Esophagus muscularis mucosa (tissue), 4 donors: Measurements from ENCODE around the gene CALHM2. TPM values are rescaled to one million over a fixed set of nuclear protein-coding genes. Genes with fewer than 3 reads are reported as not detected.

ENCODE experiments used
- DNase-seq: peaks from one replicate; pipeline ENCODE4 v3.0.0-alpha.2; 2017; ENCODE audit errors: extremely low spot score
- H3K27ac ChIP-seq, 4 donors: fragments of 200-600 bp; sonication (generic); replicated peaks in 1 of 4; 1 replicate in 3 of 4; 2 replicates in 1 of 4; pipeline ENCODE4 v1.5.1; 2016 to 2019; ENCODE audit warnings: mild to moderate bottlenecking in 1 of 4
- H3K27me3 ChIP-seq, 4 donors: fragments of 200-600 bp; sonication (generic); one replicate each; pipeline versions ENCODE4 v1.5.1 to v1.6.0; 2016 to 2019
- H3K36me3 ChIP-seq, 4 donors: fragments of 200-600 bp; sonication (generic); one replicate each; pipeline ENCODE4 v1.5.1; 2016 to 2019
- H3K4me1 ChIP-seq, 4 donors: fragments of 200-600 bp; sonication (generic); one replicate each; pipeline ENCODE4 v1.5.1; 2016 to 2019
- H3K4me3 ChIP-seq, 4 donors: fragments of 200-600 bp; sonication (generic); 1 replicate in 2 of 4; 2 replicates in 2 of 4; pipeline ENCODE4 v1.5.1; 2016 to 2019; ENCODE audit warnings: mild to moderate bottlenecking in 4 of 4, moderate library complexity in 1 of 4
- H3K9me3 ChIP-seq, 4 donors: fragments of 200-600 bp; sonication (generic); 1 replicate in 3 of 4; 2 replicates in 1 of 4; pipeline ENCODE4 v1.5.1; 2016 to 2019
- CTCF ChIP-seq, 3 experiments: fragments of 200-600 bp in 2 of 3; fragments of 450-650 bp in 1 of 3; sonication (generic) in 2 of 3; IDR thresholded peaks; one replicate each; pipeline ENCODE4 v1.5.1; 2017 to 2019; ENCODE audit warnings: antibody characterized with exemption in 3 of 3, mild to moderate bottlenecking in 2 of 3, moderate library complexity in 1 of 3
- EP300 ChIP-seq: sonication (generic); formaldehyde crosslinking; IDR thresholded peaks from one replicate; pipeline ENCODE4 v1.6.1; 2017; ENCODE audit warnings: antibody characterized with exemption
- POLR2A ChIP-seq: fragments of 450-650 bp; IDR thresholded peaks from one replicate; pipeline ENCODE4 v1.6.1; 2017; ENCODE audit warnings: antibody characterized with exemption, moderate library complexity, mild to moderate bottlenecking, low read depth
- POLR2AphosphoS5 ChIP-seq, 2 donors: sonication (generic); formaldehyde crosslinking; IDR thresholded peaks; one replicate each; pipeline ENCODE4 v1.6.1; 2017; ENCODE audit warnings: antibody characterized with exemption in 2 of 2
- WGBS: methylation state at CpG from one replicate; pipeline ENCODE4 v1.1.5; 2018; 5-methylcytosine and 5-hydroxymethylcytosine counted together
- intact Hi-C: fragments of 100-400 bp; cut with DNase I; formaldehyde crosslinking; loops from one replicate; pipeline ENCODE4 v1.15.1; 2023
- total RNA-seq, 4 donors: library from RNA; depleted of rRNA; stranded (reverse); fragments of >200 nt; gene quantifications; one replicate each; pipeline versions ENCODE4 v1.1.0 to v1.2.1, GENCODE V29; 2016

Gene CALHM2
- total RNA-seq, 4 donors from 2014 or later = 44.4 to 69.9 (median 62.8) TPM

GRCh38 chr10:103474077-103474476 lies 21.9 kb upstream of the CALHM2 start:
- WGBS = 93% methylated on average over 3 of the region's 3 CpGs
- Histone ChIP-seq H3K4me1 (peaks cover 0 to 16% (median 2%) of the 10 kb centered on the region in 4 donors), H3K27ac (no peak overlapping the region), H3K9me3 (no peaks in the 10 kb centered on the region), H3K36me3 (no peaks in the 10 kb centered on the region), H3K27me3 (peaks cover 0 to 6% (median 0%) of the 10 kb centered on the region in 4 donors), H3K4me3 (no peak overlapping the region)
- DNase-seq = no peak
- TF ChIP-seq POLR2AphosphoS5 (IDR thresholded peaks at IDR 0.05) (no peak), POLR2A (no peak), CTCF (IDR thresholded peaks at IDR 0.05) (no peak), EP300 (no peak)
- intact Hi-C loops = no loop called here

GRCh38 chr10:103473261-103473671 lies 21.1 kb upstream of the CALHM2 start:
- WGBS = 73% methylated on average over 8 of the region's 32 CpGs
- TF ChIP-seq EP300 (no peak), POLR2AphosphoS5 (IDR thresholded peaks at IDR 0.05) (no peak), POLR2A (no peak), CTCF (IDR thresholded peaks at IDR 0.05) (no peak)
- intact Hi-C loops = no loop called here
- DNase-seq = no peak
- H3K4me3 ChIP-seq = no peak overlapping the region
- no peaks in the 10 kb centered on the region for H3K9me3 ChIP-seq
- no peak overlapping the region for H3K27ac ChIP-seq
- peaks cover 0 to 16% (median 2%) of the 10 kb centered on the region in 4 donors for H3K4me1 ChIP-seq
- H3K36me3 ChIP-seq = no peaks in the 10 kb centered on the region
- peaks cover 0 to 6% (median 0%) of the 10 kb centered on the region in 4 donors for H3K27me3 ChIP-seq

- Histone ChIP-seq H3K27ac (peak overlapping the region in 3 of 4 donors; percentile 21 to 52 (median 34)), H3K27me3 (peaks cover 0 to 6% (median 0%) of the 10 kb centered on the region in 4 donors), H3K9me3 (no peaks in the 10 kb centered on the region), H3K4me1 (peaks cover 0 to 16% (median 2%) of the 10 kb centered on the region in 4 donors), H3K4me3 (no peak overlapping the region), H3K36me3 (no peaks in the 10 kb centered on the region)
- DNase-seq = no peak
- TF ChIP-seq POLR2A (no peak), POLR2AphosphoS5 (IDR thresholded peaks at IDR 0.05) (no peak), EP300 (no peak)
- WGBS = 77% methylated on average over 2 of the region's 2 CpGs
- intact Hi-C loops = no loop called here
These were observed 19.8 kb upstream of the CALHM2 start for GRCh38 chr10:103472005-103472404.

GRCh38 chr10:103470761-103471653 lies 18.8 kb upstream of the CALHM2 start:
- WGBS = 73% methylated on average over 14 of the region's 14 CpGs
- Histone ChIP-seq H3K36me3 (no peaks in the 10 kb centered on the region), H3K4me1 (peaks cover 0 to 16% (median 2%) of the 10 kb centered on the region in 4 donors), H3K4me3 (no peak overlapping the region), H3K27ac (peak overlapping the region in 3 of 4 donors; percentile 21 to 52 (median 34)), H3K27me3 (no peaks in the 10 kb centered on the region), H3K9me3 (no peaks in the 10 kb centered on the region)
- TF ChIP-seq EP300 = no peak
- no peak for TF ChIP-seq POLR2AphosphoS5 (IDR thresholded peaks at IDR 0.05)
- TF ChIP-seq CTCF (IDR thresholded peaks at IDR 0.05) = no peak
- no peak for TF ChIP-seq POLR2A
- DNase-seq = no peak
- intact Hi-C loops = no loop called here

GRCh38 chr10:103469201-103469600 lies 17.0 kb upstream of the CALHM2 start:
- intact Hi-C loops = no loop called here
- no peaks in the 10 kb centered on the region for H3K9me3 ChIP-seq
- DNase-seq = no peak
- WGBS = 76% methylated on average over 5 of the region's 5 CpGs
- H3K4me3 ChIP-seq = no peak overlapping the region
- H3K4me1 ChIP-seq = peaks cover 0 to 16% (median 2%) of the 10 kb centered on the region in 4 donors
- no peak for TF ChIP-seq POLR2AphosphoS5 (IDR thresholded peaks at IDR 0.05)
- TF ChIP-seq CTCF (IDR thresholded peaks at IDR 0.05) = no peak
- TF ChIP-seq EP300 = no peak
- no peak for TF ChIP-seq POLR2A
- no peaks in the 10 kb centered on the region for H3K27me3 ChIP-seq
- no peak overlapping the region for H3K27ac ChIP-seq
- no peaks in the 10 kb centered on the region for H3K36me3 ChIP-seq
